Stomach (tissue), 9 donors: ENCODE measurements around the gene SNCB. TPM values are rescaled to one million over a fixed set of nuclear protein-coding genes. Genes with fewer than 3 reads are reported as not detected.

Experiments used
- DNase-seq, 2 donors: peaks; one replicate each; pipeline versions ENCODE4 v3.0.0 to v3.0.0-alpha.2; 2013 to 2019
- H3K27ac ChIP-seq, 5 donors: fragments of 200-600 bp in 4 of 5; sonication (generic) in 4 of 5; one replicate each; pipeline ENCODE4 v1.5.1; 2013 to 2019; ENCODE audit warnings: mild to moderate bottlenecking in 1 of 5, moderate library complexity in 1 of 5
- H3K27me3 ChIP-seq, 3 donors: fragments of 200-600 bp; sonication (generic); one replicate each; pipeline ENCODE4 v1.5.1; 2017 to 2019; ENCODE audit warnings: mixed run types in 1 of 3
- H3K36me3 ChIP-seq, 4 donors: fragments of 200-600 bp; sonication (generic); 1 replicate in 3 of 4; 2 replicates in 1 of 4; pipeline ENCODE4 v1.5.1; 2016 to 2019
- H3K4me1 ChIP-seq, 4 donors: fragments of 200-600 bp; sonication (generic); one replicate each; pipeline ENCODE4 v1.5.1; 2016 to 2019
- H3K4me3 ChIP-seq, 4 donors: fragments of 200-600 bp; sonication (generic) in 3 of 4; one replicate each; pipeline ENCODE4 v1.5.1; 2016 to 2019; ENCODE audit warnings: mild to moderate bottlenecking in 1 of 4
- H3K9me3 ChIP-seq, 4 donors: fragments of 200-600 bp; sonication (generic); one replicate each; pipeline ENCODE4 v1.5.1; 2016 to 2019
- CTCF ChIP-seq, 7 experiments: fragments of 450-650 bp in 4 of 7; fragments of 200-600 bp in 3 of 7; sonication (generic) in 3 of 7; IDR thresholded peaks; one replicate each; pipeline ENCODE4 v1.5.1; 2016 to 2019; ENCODE audit warnings: antibody characterized with exemption in 7 of 7, control low read depth in 2 of 7, mild to moderate bottlenecking in 1 of 7
- EP300 ChIP-seq: sonication (generic); formaldehyde crosslinking; IDR thresholded peaks from one replicate; pipeline ENCODE4 v1.6.1; 2017; ENCODE audit warnings: antibody characterized with exemption
- POLR2A ChIP-seq, 4 donors: fragments of 450-650 bp; IDR thresholded peaks; one replicate each; pipeline ENCODE4 v1.6.1; 2016; ENCODE audit warnings: antibody characterized with exemption in 4 of 4, control low read depth in 2 of 4, mild to moderate bottlenecking in 1 of 4, moderate library complexity in 1 of 4
- POLR2AphosphoS5 ChIP-seq, 3 donors: sonication (generic); formaldehyde crosslinking; IDR thresholded peaks; one replicate each; pipeline ENCODE4 v1.6.1; 2016; ENCODE audit warnings: antibody characterized with exemption in 3 of 3
- WGBS, 5 donors: extraction: QIAGEN DNeasy Blood & Tissue Kit in 3 of 5; methylation state at CpG; one replicate each; pipeline versions ENCODE4 v1.1.5 to v1.1.7; 2013 to 2018; 5-methylcytosine and 5-hydroxymethylcytosine counted together
- intact Hi-C: fragments of 100-400 bp; cut with DNase I; formaldehyde crosslinking; loops from one replicate; pipeline ENCODE4 v1.15.1; 2023; ENCODE audit warnings: low total_unique reads
- polyA plus RNA-seq, 3 donors: library from polyadenylated mRNA; stranded (reverse); fragments of 200-250 nt; gene quantifications; one replicate each; pipeline ENCODE4 v1.2.3, GENCODE V29; 2013
- total RNA-seq, 5 donors: library from RNA; depleted of rRNA; stranded (reverse); fragments of >200 nt; gene quantifications; one replicate each; pipeline versions ENCODE4 v1.1.0 to v1.2.3, GENCODE V29; 2014 to 2016
- donor health status: healthy with polysubstance abuse.
- donor health status: Bipolar disorder and iron deficiency.
- donor health status: healthy.

SNCB gene
- total and polyA plus RNA-seq, 8 donors: not detected

- TF ChIP-seq POLR2AphosphoS5 (IDR thresholded peaks at IDR 0.05) (no peak), EP300 (no peak), CTCF (IDR thresholded peaks at IDR 0.05) (no peak), POLR2A (IDR thresholded peaks at IDR 0.05) (no peak)
- H3K36me3 ChIP-seq: no peaks in the 10 kb centered on the region
- intact Hi-C loops: no loop called here
Measured at GRCh38 chr5:176583076-176583475, 47.3 kb downstream of the SNCB start.

GRCh38 chr5:176581361-176581760, 49.0 kb downstream of the SNCB start:
- TF ChIP-seq CTCF (IDR thresholded peaks at IDR 0.05): no peak
- no peak for TF ChIP-seq POLR2A (IDR thresholded peaks at IDR 0.05)
- TF ChIP-seq EP300: no peak
- no peak for TF ChIP-seq POLR2AphosphoS5 (IDR thresholded peaks at IDR 0.05)
- Histone ChIP-seq H3K4me3 (no peak overlapping the region), H3K9me3 (peaks cover 5 to 22% (median 18%) of the 10 kb centered on the region in 4 donors), H3K27ac (no peak overlapping the region), H3K4me1 (no peaks in the 10 kb centered on the region), H3K27me3 (peaks cover 0 to 8% (median 0%) of the 10 kb centered on the region in 3 donors), H3K36me3 (no peaks in the 10 kb centered on the region)
- WGBS, 5 donors: 82 to 90% (median 90%) methylated on average over 10 to 12 of the region's 12 CpGs
- no peak for DNase-seq
- intact Hi-C loops: no loop called here

More at GRCh38 chr5:176583076-176583475, 47.3 kb downstream of the SNCB start:
- peaks cover 5 to 22% (median 18%) of the 10 kb centered on the region in 4 donors for H3K9me3 ChIP-seq
- no peaks in the 10 kb centered on the region for H3K27me3 ChIP-seq
- no peak overlapping the region for H3K4me3 ChIP-seq
- no peak overlapping the region for H3K27ac ChIP-seq
- no peaks in the 10 kb centered on the region for H3K4me1 ChIP-seq
- no peak for DNase-seq
- 75 to 81% (median 78%) methylated on average over 4 of the region's 4 CpGs for WGBS, 5 donors

- no peak for DNase-seq
- WGBS, 5 donors: 61 to 70% (median 67%) methylated on average over 4 of the region's 4 CpGs
- H3K36me3 ChIP-seq: no peaks in the 10 kb centered on the region
Measured at GRCh38 chr5:176579323-176579722, 51.0 kb downstream of the SNCB start.

GRCh38 chr5:176578391-176578808, 51.9 kb downstream of the SNCB start:
- H3K36me3 ChIP-seq: no peaks in the 10 kb centered on the region
- no peak overlapping the region for H3K27ac ChIP-seq
- H3K4me3 ChIP-seq: no peak overlapping the region
- no peaks in the 10 kb centered on the region for H3K9me3 ChIP-seq
- H3K27me3 ChIP-seq: peaks cover 0 to 14% (median 4%) of the 10 kb centered on the region in 3 donors
- intact Hi-C loops: no loop called here
- 20 to 29% (median 20%) methylated on average over 14 to 15 of the region's 15 CpGs for WGBS, 5 donors
- peak; percentile 80 to 86 for DNase-seq
- peaks cover 0 to 6% (median 0%) of the 10 kb centered on the region in 4 donors for H3K4me1 ChIP-seq
- TF ChIP-seq CTCF (IDR thresholded peaks at IDR 0.05): peak in 5 of 7 experiments; percentile 50 to 80 (median 65)
- peak in 1 of 3 donors; percentile 35 for TF ChIP-seq POLR2AphosphoS5 (IDR thresholded peaks at IDR 0.05)
- no peak for TF ChIP-seq EP300
- no peak for TF ChIP-seq POLR2A (IDR thresholded peaks at IDR 0.05)

More at GRCh38 chr5:176579323-176579722, 51.0 kb downstream of the SNCB start:
- Histone ChIP-seq H3K4me3 (no peak overlapping the region), H3K9me3 (peaks cover 0 to 4% (median 0%) of the 10 kb centered on the region in 4 donors), H3K4me1 (no peaks in the 10 kb centered on the region), H3K27me3 (peaks cover 0 to 8% (median 0%) of the 10 kb centered on the region in 3 donors), H3K27ac (no peak overlapping the region)
- intact Hi-C loops: no loop called here
- no peak for TF ChIP-seq POLR2A (IDR thresholded peaks at IDR 0.05)
- no peak for TF ChIP-seq EP300
